Stomach smooth muscle (tissue), 2 donors: Measurements from ENCODE around the gene TSC1.

Source experiments
- H3K27ac ChIP-seq: one replicate; pipeline ENCODE4 v1.7.0; 2013; ENCODE audit warnings: mild to moderate bottlenecking, low read length, inconsistent platforms
- H3K27me3 ChIP-seq, 2 donors: one replicate each; pipeline ENCODE4 v1.7.0; 2013; ENCODE audit warnings: low read length in 2 of 2; ENCODE audit not compliant: insufficient read depth in 2 of 2, control insufficient read depth in 1 of 2
- H3K36me3 ChIP-seq, 2 donors: one replicate each; pipeline ENCODE4 v1.7.0; 2013; ENCODE audit warnings: low read length in 2 of 2; ENCODE audit not compliant: control insufficient read depth in 2 of 2, insufficient read depth in 2 of 2
- H3K4me1 ChIP-seq: one replicate; pipeline ENCODE4 v1.7.0; 2013; ENCODE audit warnings: low read length; ENCODE audit not compliant: control insufficient read depth, insufficient read depth
- H3K4me3 ChIP-seq, 2 donors: one replicate each; pipeline ENCODE4 v1.7.0; 2013; ENCODE audit warnings: low read length in 2 of 2
- H3K9ac ChIP-seq, 2 donors: one replicate each; pipeline ENCODE4 v1.7.0; 2013; ENCODE audit warnings: low read length in 2 of 2, mild to moderate bottlenecking in 1 of 2
- H3K9me3 ChIP-seq, 2 donors: one replicate each; pipeline ENCODE4 v1.7.0; 2013; ENCODE audit warnings: low read length in 2 of 2; ENCODE audit not compliant: control insufficient read depth in 2 of 2
- donor health status: healthy.
- donor health status: Pancreatic carcinoma.

Gene TSC1

GRCh38 chr9:132877824-132878694 lies 66.4 kb downstream of the TSC1 start, which contains the start of gene AK8:
Gene AK8, minus strand, starts transcription at chr9:132878284. Its CDS starts 29 bp downstream, at chr9:132878255.
- peaks cover 21% of the 10 kb centered on the region for H3K4me1 ChIP-seq

GRCh38 chr9:132877458-132877823 lies 67.0 kb downstream of the TSC1 start:
- no peaks in the 10 kb centered on the region for H3K27me3 ChIP-seq
- no peaks in the 10 kb centered on the region for H3K9me3 ChIP-seq
- peak overlapping the region; percentile 94 to 96 for H3K4me3 ChIP-seq
- H3K27ac ChIP-seq, result peak overlapping the region; percentile 95
- H3K36me3 ChIP-seq, result no peaks in the 10 kb centered on the region
- H3K4me1 ChIP-seq, result peaks cover 21% of the 10 kb centered on the region
- peak overlapping the region; percentile 93 to 98 for H3K9ac ChIP-seq

More at GRCh38 chr9:132877824-132878694, 66.4 kb downstream of the TSC1 start, which contains the start of gene AK8:
- Histone ChIP-seq H3K27ac (peak within 1 kb of the TSS; percentile 95), H3K4me3 (peak within 1 kb of the TSS; percentile 94 to 96), H3K36me3 (no peaks in the 10 kb centered on the region), H3K9me3 (no peaks in the 10 kb centered on the region), H3K27me3 (no peaks in the 10 kb centered on the region), H3K9ac (peak within 1 kb of the TSS; percentile 93 to 98)

GRCh38 chr9:132876849-132877248 lies 67.6 kb downstream of the TSC1 start:
- no peaks in the 10 kb centered on the region for H3K9me3 ChIP-seq
- no peaks in the 10 kb centered on the region for H3K27me3 ChIP-seq
- H3K27ac ChIP-seq, result no peak overlapping the region
- no peak overlapping the region for H3K9ac ChIP-seq
- H3K36me3 ChIP-seq, result no peaks in the 10 kb centered on the region
- no peak overlapping the region for H3K4me3 ChIP-seq
- peaks cover 21% of the 10 kb centered on the region for H3K4me1 ChIP-seq

- Histone ChIP-seq H3K36me3 (no peaks in the 10 kb centered on the region), H3K4me3 (no peak overlapping the region), H3K27ac (no peak overlapping the region), H3K27me3 (no peaks in the 10 kb centered on the region), H3K9ac (no peak overlapping the region), H3K9me3 (no peaks in the 10 kb centered on the region), H3K4me1 (peaks cover 36% of the 10 kb centered on the region)
Observed at GRCh38 chr9:132875159-132875558, 69.3 kb downstream of the TSC1 start.

GRCh38 chr9:132873403-132873802 lies 71.0 kb downstream of the TSC1 start:
- H3K4me1 ChIP-seq, result peaks cover 32% of the 10 kb centered on the region
- H3K36me3 ChIP-seq, result no peaks in the 10 kb centered on the region
- H3K27me3 ChIP-seq, result no peaks in the 10 kb centered on the region
- H3K9me3 ChIP-seq, result no peaks in the 10 kb centered on the region
- no peak overlapping the region for H3K9ac ChIP-seq
- no peak overlapping the region for H3K4me3 ChIP-seq
- no peak overlapping the region for H3K27ac ChIP-seq

- peaks cover 22% of the 10 kb centered on the region for H3K4me1 ChIP-seq
- no peak overlapping the region for H3K4me3 ChIP-seq
- no peaks in the 10 kb centered on the region for H3K27me3 ChIP-seq
- no peaks in the 10 kb centered on the region for H3K9me3 ChIP-seq
- no peak overlapping the region for H3K27ac ChIP-seq
- H3K9ac ChIP-seq, result no peak overlapping the region
- H3K36me3 ChIP-seq, result no peaks in the 10 kb centered on the region
Observed at GRCh38 chr9:132869266-132869665, 75.2 kb downstream of the TSC1 start.

GRCh38 chr9:132866898-132867297 lies 77.5 kb downstream of the TSC1 start:
- H3K27me3 ChIP-seq, result no peaks in the 10 kb centered on the region
- H3K36me3 ChIP-seq, result no peaks in the 10 kb centered on the region
- no peaks in the 10 kb centered on the region for H3K9me3 ChIP-seq
- peaks cover 22% of the 10 kb centered on the region for H3K4me1 ChIP-seq
- no peak overlapping the region for H3K4me3 ChIP-seq
- no peak overlapping the region for H3K9ac ChIP-seq
- H3K27ac ChIP-seq, result peak overlapping the region; percentile 18

GRCh38 chr9:132864691-132865090 lies 79.7 kb downstream of the TSC1 start:
- Histone ChIP-seq H3K36me3 (no peaks in the 10 kb centered on the region), H3K4me1 (peaks cover 3% of the 10 kb centered on the region), H3K27ac (no peak overlapping the region), H3K9me3 (no peaks in the 10 kb centered on the region), H3K9ac (no peak overlapping the region), H3K27me3 (no peaks in the 10 kb centered on the region), H3K4me3 (no peak overlapping the region)

GRCh38 chr9:132864277-132864676 lies 80.1 kb downstream of the TSC1 start:
- H3K27me3 ChIP-seq, result no peaks in the 10 kb centered on the region
- H3K4me1 ChIP-seq, result no peaks in the 10 kb centered on the region
- H3K9me3 ChIP-seq, result no peaks in the 10 kb centered on the region
- no peak overlapping the region for H3K27ac ChIP-seq
- no peaks in the 10 kb centered on the region for H3K36me3 ChIP-seq
- no peak overlapping the region for H3K9ac ChIP-seq
- no peak overlapping the region for H3K4me3 ChIP-seq

- H3K36me3 ChIP-seq, result no peaks in the 10 kb centered on the region
- H3K27me3 ChIP-seq, result no peaks in the 10 kb centered on the region
- H3K9ac ChIP-seq, result no peak overlapping the region
- no peaks in the 10 kb centered on the region for H3K9me3 ChIP-seq
- H3K4me1 ChIP-seq, result peaks cover 9% of the 10 kb centered on the region
- no peak overlapping the region for H3K4me3 ChIP-seq
- H3K27ac ChIP-seq, result no peak overlapping the region
Observed at GRCh38 chr9:132863096-132863495, 81.3 kb downstream of the TSC1 start.

- H3K27me3 ChIP-seq, result no peaks in the 10 kb centered on the region
- H3K9ac ChIP-seq, result no peak overlapping the region
- no peak overlapping the region for H3K27ac ChIP-seq
- peaks cover 15% of the 10 kb centered on the region for H3K4me1 ChIP-seq
- H3K4me3 ChIP-seq, result no peak overlapping the region
- no peaks in the 10 kb centered on the region for H3K36me3 ChIP-seq
- H3K9me3 ChIP-seq, result no peaks in the 10 kb centered on the region
Observed at GRCh38 chr9:132862533-132862932, 81.9 kb downstream of the TSC1 start.
